Adrenal gland (tissue), 5 donors: Measurements from ENCODE around the gene UBE3B.

Experiments
- CTCF ChIP-seq, 6 experiments: fragments of 450-650 bp in 4 of 6; fragments of 200-600 bp in 2 of 6; sonication (generic) in 1 of 6; IDR thresholded peaks; 1 replicate in 5 of 6; 2 replicates in 1 of 6; pipeline versions ENCODE4 v1.5.1 to v1.8.0; 2016 to 2021; ENCODE audit warnings: antibody characterized with exemption in 6 of 6, mild to moderate bottlenecking in 2 of 6, moderate library complexity in 1 of 6
- POLR2A ChIP-seq, 2 donors: fragments of 450-650 bp; IDR thresholded peaks; one replicate each; pipeline ENCODE4 v1.6.1; 2017; ENCODE audit warnings: antibody characterized with exemption in 2 of 2, mild to moderate bottlenecking in 2 of 2, moderate library complexity in 1 of 2
- donor health status: DM: no; HTN: no; CAD: no.

DNA sequence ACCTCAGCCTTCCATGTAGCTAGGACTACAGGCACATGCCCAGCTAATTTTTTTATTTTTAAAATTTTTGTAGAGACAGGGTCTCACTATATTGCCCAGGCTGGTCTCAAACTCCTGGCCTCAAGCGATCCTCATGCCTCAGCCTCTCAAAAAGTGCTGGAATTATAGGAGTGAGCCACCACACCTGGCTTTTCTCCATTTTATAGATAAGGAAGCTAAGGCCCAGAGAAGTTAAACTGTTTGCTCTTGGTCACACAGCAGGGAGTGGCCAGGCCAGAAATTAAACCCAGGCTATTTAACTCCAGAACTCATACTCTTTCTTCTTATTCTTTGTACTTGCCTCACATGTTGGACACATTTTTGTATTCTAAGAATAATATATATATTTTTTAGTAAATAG, 16.5 kb downstream of the UBE3B start:
- TF ChIP-seq CTCF (IDR thresholded peaks at IDR 0.05) (no peak), POLR2A (IDR thresholded peaks at IDR 0.05) (no peak)
